ENCODE results near the gene TUBB6. TPM values are rescaled to one million over a fixed set of nuclear protein-coding genes. Genes with fewer than 3 reads are reported as not detected.

TUBB6 gene
- 80.1 TPM for polyA plus RNA-seq (2013, experiment 1 of 2)
- polyA plus RNA-seq (2013, experiment 2 of 2): 84.3 TPM

GRCh38 chr18:12307701-12308385 lies at the start of gene TUBB6:
Gene TUBB6, plus strand, starts transcription at chr18:12308241. Its CDS starts 52 bp downstream, at chr18:12308293.
- Histone ChIP-seq H3K9ac (ENCODE audit: low read depth, low read length) (peak within 1 kb of the TSS; percentile 91), H3K4me1 (ENCODE audit: insufficient read depth, low read length) (peaks cover 15% of the 10 kb centered on the region; the same call in 1 of the 2 replicates), H3K9me3 (ENCODE audit: insufficient read depth, low read depth, low read length) (peaks cover 9% of the 10 kb centered on the region; the same call in 1 of the 2 replicates), H3K36me3 (ENCODE audit: insufficient read depth, low read length) (peaks cover 30% of the 10 kb centered on the region), H3K27me3 (ENCODE audit: insufficient read depth, low read length) (peaks cover 49% of the 10 kb centered on the region), H3K27ac (ENCODE audit: low read depth, low read length) (peak within 1 kb of the TSS; percentile 80), H3K4me3 (ENCODE audit: low read length) (peak within 1 kb of the TSS; percentile 97)
- under 1% methylated on average over 88 of the region's 88 CpGs for WGBS

- Histone ChIP-seq H3K36me3 (ENCODE audit: insufficient read depth, low read length) (no peaks in the 10 kb centered on the region), H3K27me3 (ENCODE audit: insufficient read depth, low read length) (peaks cover 44% of the 10 kb centered on the region), H3K27ac (ENCODE audit: low read depth, low read length) (no peak overlapping the region), H3K4me1 (ENCODE audit: insufficient read depth, low read length) (peaks cover 6% of the 10 kb centered on the region; the same call in 1 of the 2 replicates), H3K4me3 (ENCODE audit: low read length) (no peak overlapping the region), H3K9ac (ENCODE audit: low read depth, low read length) (no peak overlapping the region), H3K9me3 (ENCODE audit: insufficient read depth, low read depth, low read length) (no peaks in the 10 kb centered on the region)
- 92% methylated on average over 29 of the region's 29 CpGs for WGBS
These were observed 49.0 kb upstream of the TUBB6 start for GRCh38 chr18:12258719-12259705.

- no peak overlapping the region for H3K4me3 ChIP-seq (ENCODE audit: low read length)
- H3K9ac ChIP-seq (ENCODE audit: low read depth, low read length): no peak overlapping the region
- H3K27ac ChIP-seq (ENCODE audit: low read depth, low read length): no peak overlapping the region
- WGBS: 93% methylated on average over 8 of the region's 8 CpGs
- peaks cover 7% of the 10 kb centered on the region; the same call in 1 of the 2 replicates for H3K27me3 ChIP-seq (ENCODE audit: insufficient read depth, low read length)
- no peaks in the 10 kb centered on the region for H3K9me3 ChIP-seq (ENCODE audit: insufficient read depth, low read depth, low read length)
- no peaks in the 10 kb centered on the region for H3K36me3 ChIP-seq (ENCODE audit: insufficient read depth, low read length)
- no peaks in the 10 kb centered on the region for H3K4me1 ChIP-seq (ENCODE audit: insufficient read depth, low read length)
These were observed 45.3 kb upstream of the TUBB6 start for GRCh38 chr18:12262748-12263147.

GRCh38 chr18:12264864-12265263 lies 43.2 kb upstream of the TUBB6 start:
- Histone ChIP-seq H3K36me3 (ENCODE audit: insufficient read depth, low read length) (no peaks in the 10 kb centered on the region), H3K27me3 (ENCODE audit: insufficient read depth, low read length) (peaks cover 3% of the 10 kb centered on the region; the same call in 1 of the 2 replicates), H3K4me1 (ENCODE audit: insufficient read depth, low read length) (no peaks in the 10 kb centered on the region), H3K9ac (ENCODE audit: low read depth, low read length) (no peak overlapping the region), H3K9me3 (ENCODE audit: insufficient read depth, low read depth, low read length) (no peaks in the 10 kb centered on the region), H3K27ac (ENCODE audit: low read depth, low read length) (no peak overlapping the region), H3K4me3 (ENCODE audit: low read length) (no peak overlapping the region)
- WGBS: 85% methylated on average over 1 of the region's 2 CpGs

GRCh38 chr18:12271376-12272235 lies 36.4 kb upstream of the TUBB6 start:
- peak overlapping the region; percentile 27; the same call in 1 of the 2 replicates for H3K27ac ChIP-seq (ENCODE audit: low read depth, low read length)
- H3K9me3 ChIP-seq (ENCODE audit: insufficient read depth, low read depth, low read length): no peaks in the 10 kb centered on the region
- peak overlapping the region; percentile 74 for H3K9ac ChIP-seq (ENCODE audit: low read depth, low read length)
- H3K4me3 ChIP-seq (ENCODE audit: low read length): peak overlapping the region; percentile 61
- H3K36me3 ChIP-seq (ENCODE audit: insufficient read depth, low read length): no peaks in the 10 kb centered on the region
- H3K4me1 ChIP-seq (ENCODE audit: insufficient read depth, low read length): peaks cover 6% of the 10 kb centered on the region; the same call in 1 of the 2 replicates
- no peaks in the 10 kb centered on the region for H3K27me3 ChIP-seq (ENCODE audit: insufficient read depth, low read length)
- 19% methylated on average over 50 of the region's 51 CpGs for WGBS

- no peaks in the 10 kb centered on the region for H3K27me3 ChIP-seq (ENCODE audit: insufficient read depth, low read length)
- no peak overlapping the region for H3K9ac ChIP-seq (ENCODE audit: low read depth, low read length)
- no peak overlapping the region for H3K27ac ChIP-seq (ENCODE audit: low read depth, low read length)
- no peaks in the 10 kb centered on the region for H3K36me3 ChIP-seq (ENCODE audit: insufficient read depth, low read length)
- no peak overlapping the region for H3K4me3 ChIP-seq (ENCODE audit: low read length)
- no peaks in the 10 kb centered on the region for H3K9me3 ChIP-seq (ENCODE audit: insufficient read depth, low read depth, low read length)
- 98% methylated on average over 4 of the region's 4 CpGs for WGBS
- peaks cover 22% of the 10 kb centered on the region for H3K4me1 ChIP-seq (ENCODE audit: insufficient read depth, low read length)
These were observed 33.2 kb upstream of the TUBB6 start for GRCh38 chr18:12274793-12275192.

- Histone ChIP-seq H3K9ac (ENCODE audit: low read depth, low read length) (no peak overlapping the region), H3K27ac (ENCODE audit: low read depth, low read length) (no peak overlapping the region), H3K4me3 (ENCODE audit: low read length) (no peak overlapping the region), H3K36me3 (ENCODE audit: insufficient read depth, low read length) (no peaks in the 10 kb centered on the region), H3K27me3 (ENCODE audit: insufficient read depth, low read length) (no peaks in the 10 kb centered on the region), H3K4me1 (ENCODE audit: insufficient read depth, low read length) (peaks cover 22% of the 10 kb centered on the region), H3K9me3 (ENCODE audit: insufficient read depth, low read depth, low read length) (no peaks in the 10 kb centered on the region)
- WGBS: 93% methylated on average over 26 of the region's 26 CpGs
These were observed 31.1 kb upstream of the TUBB6 start for GRCh38 chr18:12276736-12277554.

GRCh38 chr18:12278215-12278671 lies 29.8 kb upstream of the TUBB6 start:
- H3K9ac ChIP-seq (ENCODE audit: low read depth, low read length): peak overlapping the region; percentile 72; the same call in 1 of the 2 replicates
- peaks cover 29% of the 10 kb centered on the region for H3K4me1 ChIP-seq (ENCODE audit: insufficient read depth, low read length)
- H3K27ac ChIP-seq (ENCODE audit: low read depth, low read length): peak overlapping the region; percentile 86
- 73% methylated on average over 7 of the region's 7 CpGs for WGBS
- H3K4me3 ChIP-seq (ENCODE audit: low read length): 0 out of 2 replicates have a peak overlapping the region, but pooled peaks have one; percentile 19
- H3K27me3 ChIP-seq (ENCODE audit: insufficient read depth, low read length): no peaks in the 10 kb centered on the region
- H3K9me3 ChIP-seq (ENCODE audit: insufficient read depth, low read depth, low read length): no peaks in the 10 kb centered on the region
- no peaks in the 10 kb centered on the region for H3K36me3 ChIP-seq (ENCODE audit: insufficient read depth, low read length)

GRCh38 chr18:12278741-12279682 lies 29.0 kb upstream of the TUBB6 start:
- H3K9ac ChIP-seq (ENCODE audit: low read depth, low read length): peak overlapping the region; percentile 72
- H3K9me3 ChIP-seq (ENCODE audit: insufficient read depth, low read depth, low read length): no peaks in the 10 kb centered on the region
- H3K27ac ChIP-seq (ENCODE audit: low read depth, low read length): peak overlapping the region; percentile 86
- H3K4me1 ChIP-seq (ENCODE audit: insufficient read depth, low read length): peaks cover 24% of the 10 kb centered on the region
- no peaks in the 10 kb centered on the region for H3K27me3 ChIP-seq (ENCODE audit: insufficient read depth, low read length)
- H3K4me3 ChIP-seq (ENCODE audit: low read length): peak overlapping the region; percentile 19; the same call in 1 of the 2 replicates
- no peaks in the 10 kb centered on the region for H3K36me3 ChIP-seq (ENCODE audit: insufficient read depth, low read length)
- 35% methylated on average over 30 of the region's 30 CpGs for WGBS

Measured in HUES64 (cell line).